Measurements from ENCODE around the gene ZNF579. TPM values are rescaled to one million over a fixed set of nuclear protein-coding genes. Genes with fewer than 3 reads are reported as not detected.

Gene ZNF579
- total RNA-seq, 1 donor from 2014 or later = 29.1 TPM

- H3K36me3 Mint-ChIP-seq (ENCODE audit: low read depth) = peaks cover 13% of the 10 kb centered on the region
- H3K9me3 Mint-ChIP-seq = no peaks in the 10 kb centered on the region
- DNase-seq (ENCODE audit: low read depth, low spot score) = no peak
- H3K4me3 Mint-ChIP-seq = peak overlapping the region; percentile 18
- H3K4me1 Mint-ChIP-seq = peaks cover 37% of the 10 kb centered on the region
- H3K27ac Mint-ChIP-seq (ENCODE audit: unreplicated experiment) = no peak overlapping the region
- H3K27me3 Mint-ChIP-seq (ENCODE audit: low read depth) = no peaks in the 10 kb centered on the region
- TF ChIP-seq CTCF (conservative IDR thresholded peaks at IDR 0.05) = no peak
These were observed 28.7 kb upstream of the ZNF579 start for GRCh38 chr19:55609326-55609725.

- no peaks in the 10 kb centered on the region for H3K27me3 Mint-ChIP-seq (ENCODE audit: low read depth)
- H3K9me3 Mint-ChIP-seq = no peaks in the 10 kb centered on the region
- peaks cover 43% of the 10 kb centered on the region for H3K4me1 Mint-ChIP-seq
- peak overlapping the region; percentile 97 for H3K4me3 Mint-ChIP-seq
- TF ChIP-seq CTCF (conservative IDR thresholded peaks at IDR 0.05) = no peak
- peaks cover 7% of the 10 kb centered on the region for H3K36me3 Mint-ChIP-seq (ENCODE audit: low read depth)
- DNase-seq (ENCODE audit: low read depth, low spot score) = no peak
- H3K27ac Mint-ChIP-seq (ENCODE audit: unreplicated experiment) = peak overlapping the region; percentile 8
These were observed 26.2 kb upstream of the ZNF579 start for GRCh38 chr19:55606817-55607216.

GRCh38 chr19:55606471-55606787, 25.8 kb upstream of the ZNF579 start:
- no peak for TF ChIP-seq CTCF (conservative IDR thresholded peaks at IDR 0.05)
- H3K27ac Mint-ChIP-seq (ENCODE audit: unreplicated experiment) = peak overlapping the region; percentile 76
- DNase-seq (ENCODE audit: low read depth, low spot score) = no peak
- H3K36me3 Mint-ChIP-seq (ENCODE audit: low read depth) = peaks cover 7% of the 10 kb centered on the region
- H3K4me3 Mint-ChIP-seq = peak overlapping the region; percentile 97
- peaks cover 43% of the 10 kb centered on the region for H3K4me1 Mint-ChIP-seq
- no peaks in the 10 kb centered on the region for H3K9me3 Mint-ChIP-seq
- H3K27me3 Mint-ChIP-seq (ENCODE audit: low read depth) = no peaks in the 10 kb centered on the region

GRCh38 chr19:55605637-55606470, 25.2 kb upstream of the ZNF579 start, which contains the start of gene ZNF865:
Gene ZNF865, plus strand, starts transcription at chr19:55605647. Its CDS starts 7,972 bp downstream, at chr19:55613619.
- peak; percentile 73 for TF ChIP-seq CTCF (conservative IDR thresholded peaks at IDR 0.05)
- Mint-ChIP-seq H3K36me3 (ENCODE audit: low read depth) (peaks cover 7% of the 10 kb centered on the region), H3K27ac (ENCODE audit: unreplicated experiment) (peak within 1 kb of the TSS; percentile 92), H3K4me1 (peaks cover 49% of the 10 kb centered on the region), H3K9me3 (no peaks in the 10 kb centered on the region), H3K27me3 (ENCODE audit: low read depth) (no peaks in the 10 kb centered on the region), H3K4me3 (peak within 1 kb of the TSS; percentile 97)
- DNase-seq (ENCODE audit: low read depth, low spot score) = peak; percentile 64

GRCh38 chr19:55605207-55605636, 24.6 kb upstream of the ZNF579 start:
- Mint-ChIP-seq H3K4me1 (peaks cover 50% of the 10 kb centered on the region), H3K36me3 (ENCODE audit: low read depth) (peaks cover 7% of the 10 kb centered on the region), H3K9me3 (no peaks in the 10 kb centered on the region), H3K27me3 (ENCODE audit: low read depth) (no peaks in the 10 kb centered on the region), H3K4me3 (peak overlapping the region; percentile 93), H3K27ac (ENCODE audit: unreplicated experiment) (peak overlapping the region; percentile 92)
- peak; percentile 99 for DNase-seq (ENCODE audit: low read depth, low spot score)
- TF ChIP-seq CTCF (conservative IDR thresholded peaks at IDR 0.05) = no peak

Measured in neural crest cell (in vitro differentiated cells).